Astrocyte of the cerebellum (primary cell): Measurements from ENCODE around the gene MSANTD2.

ENCODE experiments used
- DNase-seq: peaks from one replicate; pipeline ENCODE4 v3.0.0-alpha.2; 2011; ENCODE audit warnings: low read depth
- H3K4me3 ChIP-seq: 2 replicates; pipeline ENCODE4 v1.5.1; 2011; ENCODE audit warnings: mild to moderate bottlenecking, low read depth, low read length, moderate library complexity
- CTCF ChIP-seq: IDR thresholded peaks from 2 replicates; pipeline ENCODE4 v1.5.1; 2012; ENCODE audit warnings: low read length, low read depth, moderate library complexity, mild to moderate bottlenecking; ENCODE audit errors: missing control alignments
- in situ Hi-C: cut with HindIII; loops from 2 replicates; pipeline ENCODE4 v1.10.0; 2017; ENCODE audit warnings: low sequenced_read_pairs

Gene MSANTD2

DNA sequence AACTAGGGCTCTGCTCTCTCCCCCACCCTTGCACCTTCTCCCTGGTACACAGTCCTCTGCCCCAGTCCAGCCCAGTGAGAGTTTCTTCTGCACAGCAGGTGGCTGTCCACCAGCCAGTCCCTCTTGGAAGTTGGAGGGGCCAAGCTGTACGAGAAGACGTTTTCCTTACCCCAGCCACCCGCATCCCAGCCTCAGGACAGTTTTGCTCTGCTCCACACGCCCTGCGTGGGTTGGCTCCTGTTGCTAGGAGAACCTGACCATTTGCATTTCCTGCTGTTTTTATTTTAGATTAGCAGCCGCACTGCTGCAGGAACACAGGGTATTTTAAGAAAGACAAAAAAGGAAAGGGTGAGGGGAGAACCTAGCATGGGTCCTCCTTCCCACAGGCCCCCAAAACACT is 78.0 kb downstream of the MSANTD2 start:
- no peak for DNase-seq
- in situ Hi-C loops, result no loop called here
- H3K4me3 ChIP-seq, result no peak overlapping the region
- no peak for TF ChIP-seq CTCF

DNA sequence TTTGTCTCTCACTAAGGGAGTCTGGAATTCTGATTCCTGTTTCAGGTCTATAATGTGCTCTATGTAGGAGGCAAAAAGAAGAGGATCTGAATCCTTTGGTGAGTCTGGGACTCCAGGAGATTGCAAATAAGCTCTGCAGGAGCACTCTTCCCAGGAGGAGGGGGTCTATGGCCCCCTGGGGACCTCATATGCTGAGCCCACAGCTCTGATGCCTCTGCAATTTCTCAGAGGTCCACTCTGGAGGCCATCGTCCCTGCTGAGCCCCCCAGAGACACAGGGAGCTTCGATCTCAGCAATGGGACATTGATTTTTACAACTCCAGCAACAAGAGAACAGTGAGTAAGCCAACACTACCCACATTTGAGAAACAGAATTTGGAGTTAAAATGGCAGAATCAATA is 80.7 kb downstream of the MSANTD2 start:
- in situ Hi-C loops, result no loop called here
- TF ChIP-seq CTCF, result no peak
- no peak overlapping the region for H3K4me3 ChIP-seq
- DNase-seq, result no peak

GRCh38 chr11:124718801-124719200 is 81.4 kb downstream of the MSANTD2 start:
- DNase-seq, result no peak
- no peak for TF ChIP-seq CTCF
- in situ Hi-C loops, result no loop called here
- H3K4me3 ChIP-seq, result no peak overlapping the region

- in situ Hi-C loops, result no loop called here
- DNase-seq, result peak; percentile 20
- peak overlapping the region; percentile 38 for H3K4me3 ChIP-seq
- TF ChIP-seq CTCF, result no peak
These were observed 82.2 kb downstream of the MSANTD2 start for GRCh38 chr11:124717786-124718651.

DNA sequence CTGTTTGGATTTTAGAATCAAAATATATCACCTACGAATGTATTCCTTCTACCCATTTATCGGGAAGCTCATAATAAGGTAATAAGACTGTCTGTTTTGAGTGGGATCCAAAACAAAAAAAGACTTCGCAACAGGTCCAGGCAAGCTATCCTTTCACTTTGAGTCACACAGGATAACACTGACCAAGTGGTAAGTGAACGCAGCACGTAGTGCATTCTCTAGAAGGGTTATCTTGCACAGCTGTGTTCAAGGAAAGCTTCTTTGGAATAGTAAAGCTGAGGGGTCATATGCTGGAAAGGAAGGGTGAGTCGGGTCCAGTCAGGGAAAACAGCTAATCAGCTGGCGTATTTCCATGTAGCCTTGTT is 82.8 kb downstream of the MSANTD2 start:
- peak overlapping the region; percentile 38 for H3K4me3 ChIP-seq
- in situ Hi-C loops, result no loop called here
- DNase-seq, result no peak
- no peak for TF ChIP-seq CTCF

- H3K4me3 ChIP-seq, result no peak overlapping the region
- in situ Hi-C loops, result no loop called here
- TF ChIP-seq CTCF, result no peak
- no peak for DNase-seq
These were observed 83.6 kb downstream of the MSANTD2 start for GRCh38 chr11:124716591-124716990.
